Caco-2 (cell line): ENCODE data around the gene OR51M1. TPM values are rescaled to one million over a fixed set of nuclear protein-coding genes. Genes with fewer than 3 reads are reported as not detected.

ENCODE experiments used
- BruUV-seq: library from RNA; stranded (reverse); fragments of 400-500 nt; replicated peaks from 2 replicates; lab custom pipeline; 2021; lab: Mats Ljungman, UMichigan
- CTCF ChIA-PET: fragments of 300-600 bp; sonication (Branson Sonifier 250); formaldehyde crosslinking; loops from one replicate; lab custom pipeline; 2022; ENCODE audit warnings: antibody characterized with exemption; lab: Charles Lee
- POLR2A ChIA-PET: fragments of 300-600 bp; sonication (Branson Sonifier 250); formaldehyde crosslinking; loops from one replicate; lab custom pipeline; 2022; ENCODE audit warnings: antibody characterized with exemption; lab: Charles Lee
- DNase-seq, 2 experiments: peaks; one replicate each; pipeline versions ENCODE4 v3.0.0 to v3.0.0-alpha.2; 2020 to 2022
- H3K27me3 ChIP-seq: replicated peaks from 2 replicates; pipeline ENCODE4 v1.6.0; 2011; ENCODE audit warnings: low read length; ENCODE audit not compliant: control insufficient read depth, insufficient read depth
- H3K36me3 ChIP-seq: 2 replicates; pipeline ENCODE4 v1.5.1; 2011; ENCODE audit warnings: low read length; ENCODE audit not compliant: control insufficient read depth, insufficient read depth
- H3K4me1 ChIP-seq: fragments of 250-450 bp; sonication (Bioruptor Pico); 2 replicates; pipeline ENCODE4 v1.5.1; 2020; ENCODE audit warnings: mild to moderate bottlenecking
- H3K4me3 ChIP-seq: 2 replicates; pipeline ENCODE4 v1.5.1; 2011; ENCODE audit warnings: low read depth, mild to moderate bottlenecking, control low read depth, low read length
- H3K9me3 ChIP-seq: fragments of 250-450 bp; sonication (Bioruptor Pico); 2 replicates; pipeline ENCODE4 v1.5.1; 2020; ENCODE audit warnings: mild to moderate bottlenecking, moderate library complexity
- H3K27ac Mint-ChIP-seq: one replicate; pipeline ENCODE4 v1.8.0; 2022; ENCODE audit warnings: mixed read lengths; ENCODE audit not compliant: unreplicated experiment
- H3K27me3 Mint-ChIP-seq: one replicate; pipeline ENCODE4 v1.8.0; 2022; ENCODE audit warnings: mixed read lengths; ENCODE audit not compliant: insufficient read depth, unreplicated experiment
- H3K36me3 Mint-ChIP-seq: one replicate; pipeline ENCODE4 v1.8.0; 2022; ENCODE audit warnings: mild to moderate bottlenecking, mixed read lengths; ENCODE audit not compliant: insufficient read depth, unreplicated experiment
- H3K4me1 Mint-ChIP-seq: one replicate; pipeline ENCODE4 v1.8.0; 2022; ENCODE audit warnings: low read depth, mixed read lengths; ENCODE audit not compliant: unreplicated experiment
- H3K4me3 Mint-ChIP-seq: one replicate; pipeline ENCODE4 v1.8.0; 2022; ENCODE audit warnings: mild to moderate bottlenecking, moderate library complexity, mixed read lengths; ENCODE audit not compliant: unreplicated experiment
- H3K9me3 Mint-ChIP-seq: one replicate; pipeline ENCODE4 v1.8.0; 2022; ENCODE audit warnings: mixed read lengths; ENCODE audit not compliant: unreplicated experiment
- CTCF ChIP-seq, 2 experiments: fragments of 200-600 bp in 1 of 2; IDR thresholded peaks; 1 replicate in 1 of 2; 2 replicates in 1 of 2; pipeline versions ENCODE4 v1.5.1 to v1.8.0; 2011 to 2022; ENCODE audit warnings: antibody characterized with exemption in 1 of 2, control low read depth in 1 of 2, inconsistent platforms in 1 of 2, low read depth in 1 of 2, low read length in 1 of 2, mild to moderate bottlenecking in 1 of 2, moderate library complexity in 1 of 2; ENCODE audit not compliant: insufficient read depth in 1 of 2, severe bottlenecking in 1 of 2, unreplicated experiment in 1 of 2
- intact Hi-C: fragments of 100-400 bp; cut with micrococcal nuclease; formaldehyde crosslinking; loops from one replicate; pipeline ENCODE4 v1.10.0; 2022; ENCODE audit not compliant: unreplicated experiment
- total RNA-seq: library from RNA; stranded (reverse); gene quantifications from 2 replicates; pipeline ENCODE4 v1.2.3, GENCODE V29; 2022

OR51M1 gene
- total RNA-seq, 1 experiment from 2014 or later, result not detected

- Mint-ChIP-seq H3K27ac (no peak overlapping the region), H3K4me1 (peaks cover 7% of the 10 kb centered on the region), H3K36me3 (no peaks in the 10 kb centered on the region), H3K4me3 (no peak overlapping the region), H3K27me3 (peaks cover 7% of the 10 kb centered on the region), H3K9me3 (no peaks in the 10 kb centered on the region)
- ChIA-PET CTCF (no interaction called here), POLR2A (no interaction called here)
- intact Hi-C loops, result no loop called here
- H3K9me3 ChIP-seq, result no peaks in the 10 kb centered on the region
- DNase-seq, result no peak
- no peaks in the 10 kb centered on the region for H3K36me3 ChIP-seq
- H3K27me3 ChIP-seq, result no peaks in the 10 kb centered on the region
- peaks cover 5% of the 10 kb centered on the region; the same call in 1 of the 2 replicates for H3K4me1 ChIP-seq
- BruUV-seq, result no TSS peak
- no peak for TF ChIP-seq CTCF (IDR thresholded peaks at IDR 0.05; ENCODE audit: insufficient read depth in 1 of 2, low read depth in 1 of 2, low read length in 1 of 2, severe bottlenecking in 1 of 2, unreplicated experiment in 1 of 2)
- H3K4me3 ChIP-seq, result no peak overlapping the region
Observed at GRCh38 chr11:5423131-5423530, 39.5 kb downstream of the OR51M1 start.

GRCh38 chr11:5441414-5441813 is 57.8 kb downstream of the OR51M1 start, which contains the start of gene OR51I1:
TSS of gene OR51I1 (minus strand) at chr11:5441514. CDS start at chr11:5441514, 0 bp downstream.
- Mint-ChIP-seq H3K27ac (no peak within 1 kb of the TSS), H3K27me3 (peaks cover 20% of the 10 kb centered on the region), H3K4me1 (no peaks in the 10 kb centered on the region), H3K9me3 (no peaks in the 10 kb centered on the region), H3K36me3 (no peaks in the 10 kb centered on the region), H3K4me3 (no peak within 1 kb of the TSS)
- Histone ChIP-seq H3K9me3 (no peaks in the 10 kb centered on the region), H3K4me1 (no peaks in the 10 kb centered on the region), H3K4me3 (no peak within 1 kb of the TSS), H3K36me3 (no peaks in the 10 kb centered on the region), H3K27me3 (no peaks in the 10 kb centered on the region)
- DNase-seq, result no peak
- POLR2A ChIA-PET, result no interaction called here
- CTCF ChIA-PET, result no interaction called here
- BruUV-seq, result no TSS peak
- TF ChIP-seq CTCF (IDR thresholded peaks at IDR 0.05; ENCODE audit: insufficient read depth in 1 of 2, low read depth in 1 of 2, low read length in 1 of 2, severe bottlenecking in 1 of 2, unreplicated experiment in 1 of 2), result no peak
- intact Hi-C loops, result no loop called here

Other genes with a start within 250 kb of the OR51M1 start
- not detected in 2 replicates for gene OR52A5, start 245.5 kb upstream of the OR51M1 start, total RNA-seq
- not detected in 2 replicates for gene OR52A1, start 229.1 kb upstream of the OR51M1 start, total RNA-seq
- not detected in 2 replicates for gene OR51V1, start 183.1 kb upstream of the OR51M1 start, total RNA-seq
- not detected in 2 replicates for gene HBB, start 156.7 kb upstream of the OR51M1 start, total RNA-seq
- not detected in 2 replicates for gene HBD, start 149.3 kb upstream of the OR51M1 start, total RNA-seq
- gene HBG1, start 134.0 kb upstream of the OR51M1 start, total RNA-seq, result not detected in 2 replicates
- not detected in 2 replicates for gene HBG2, start 129.0 kb upstream of the OR51M1 start, total RNA-seq
- not detected in 2 replicates for gene HBE1, start 113.9 kb upstream of the OR51M1 start, total RNA-seq
- gene OR51B4, start 81.9 kb upstream of the OR51M1 start, total RNA-seq, result not detected in 2 replicates
- not detected in 2 replicates for gene OR51B2, start 59.5 kb upstream of the OR51M1 start, total RNA-seq
- gene OR51B5, start 40.3 kb upstream of the OR51M1 start, total RNA-seq, result not detected in 2 replicates
- gene OR51B6, start 32.3 kb upstream of the OR51M1 start, total RNA-seq, result not detected in 2 replicates
- not detected in 2 replicates for gene OR51Q1, start 38.3 kb downstream of the OR51M1 start, total RNA-seq
- gene OR51I1, start 57.7 kb downstream of the OR51M1 start, total RNA-seq, result not detected in 2 replicates
- not detected in 2 replicates for gene OR51I2, start 65.5 kb downstream of the OR51M1 start, total RNA-seq
- not detected in 2 replicates for gene OR52D1, start 104.9 kb downstream of the OR51M1 start, total RNA-seq
- not detected in 2 replicates for gene UBQLN3, start 126.1 kb downstream of the OR51M1 start, total RNA-seq
- gene UBQLNL, start 132.9 kb downstream of the OR51M1 start, total RNA-seq, result not detected in 2 replicates
- not detected in 2 replicates for gene OR52H1, start 164.7 kb downstream of the OR51M1 start, total RNA-seq
- not detected in 2 replicates for gene OR52B6, start 197.1 kb downstream of the OR51M1 start, total RNA-seq
- 0.43 and 0.53 TPM in 2 replicates for gene TRIM6, start 212.8 kb downstream of the OR51M1 start, total RNA-seq
- gene TRIM34, start 241.2 kb downstream of the OR51M1 start, total RNA-seq, result 4.3 and 4.7 TPM in 2 replicates